Renal cortex interstitium (tissue), 11 donors: ENCODE data around the gene CPM. TPM values are rescaled to one million over a fixed set of nuclear protein-coding genes. Genes with fewer than 3 reads are reported as not detected.
A peak's percentile ranks its signal among the peaks of the same experiment; 100 is the strongest.

ENCODE experiments used
- DNase-seq, 11 donors: peaks; one replicate each; pipeline ENCODE4 v3.0.0-alpha.2; 2013; ENCODE audit warnings: low read depth in 9 of 11, low spot score in 4 of 11; ENCODE audit errors: extremely low read depth in 1 of 11
- polyA plus RNA-seq, 3 donors: library from polyadenylated mRNA; unstranded; fragments of 120-200 nt; gene quantifications; one replicate each; pipeline ENCODE4 v1.2.1, GENCODE V29; 2013; ENCODE audit not compliant: insufficient read length in 3 of 3

The CPM gene
- polyA plus RNA-seq, 3 donors: 23.3 to 35.6 (median 30.9) TPM

DNA sequence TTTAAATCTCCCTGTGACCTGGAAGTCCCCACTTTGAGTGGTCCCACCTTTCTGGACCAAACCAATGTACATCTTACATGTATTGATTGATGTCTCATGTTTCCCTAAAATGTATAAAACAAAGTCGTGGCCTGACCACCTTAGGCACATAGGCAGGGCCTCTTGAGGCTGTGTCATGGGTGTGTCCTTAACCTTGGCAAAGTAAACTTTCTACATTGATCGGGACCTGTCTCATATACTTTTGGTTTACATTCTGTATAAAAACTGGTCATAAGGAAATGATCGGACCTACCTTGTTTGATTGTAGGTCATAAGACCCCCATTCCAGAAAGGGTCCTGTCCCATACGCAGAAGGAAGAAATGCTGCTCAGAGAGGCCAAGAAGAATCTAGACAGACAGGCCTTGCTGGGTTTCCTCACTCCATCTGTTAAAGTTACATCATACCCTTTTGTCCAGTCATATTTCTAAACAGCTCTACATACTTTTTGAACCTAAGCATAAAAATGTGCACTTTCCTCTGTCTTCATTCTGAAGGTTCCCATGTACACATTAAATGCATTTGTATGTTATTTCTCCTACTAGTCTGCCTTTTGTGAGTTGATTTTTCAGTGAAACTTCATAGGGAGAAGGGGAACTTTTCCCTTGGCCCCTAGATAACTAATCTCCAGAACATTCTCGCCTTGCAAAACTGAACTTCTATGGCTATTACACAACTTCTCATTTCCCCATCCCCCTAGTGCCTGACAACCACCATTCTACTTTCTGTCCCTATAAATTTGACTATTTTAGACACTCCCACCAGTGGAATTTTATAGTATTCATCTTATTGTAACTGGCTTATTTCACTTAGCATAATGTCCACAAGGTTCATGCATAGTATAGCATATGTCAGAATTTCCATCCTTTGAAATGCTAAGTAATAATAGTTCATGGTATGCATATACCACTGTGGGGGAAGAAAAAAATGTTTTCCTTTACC is 30.2 kb upstream of the CPM start:
- no peak for DNase-seq

- no peak for DNase-seq
These were observed 27.0 kb upstream of the CPM start for GRCh38 chr12:68959891-68960464.

DNA sequence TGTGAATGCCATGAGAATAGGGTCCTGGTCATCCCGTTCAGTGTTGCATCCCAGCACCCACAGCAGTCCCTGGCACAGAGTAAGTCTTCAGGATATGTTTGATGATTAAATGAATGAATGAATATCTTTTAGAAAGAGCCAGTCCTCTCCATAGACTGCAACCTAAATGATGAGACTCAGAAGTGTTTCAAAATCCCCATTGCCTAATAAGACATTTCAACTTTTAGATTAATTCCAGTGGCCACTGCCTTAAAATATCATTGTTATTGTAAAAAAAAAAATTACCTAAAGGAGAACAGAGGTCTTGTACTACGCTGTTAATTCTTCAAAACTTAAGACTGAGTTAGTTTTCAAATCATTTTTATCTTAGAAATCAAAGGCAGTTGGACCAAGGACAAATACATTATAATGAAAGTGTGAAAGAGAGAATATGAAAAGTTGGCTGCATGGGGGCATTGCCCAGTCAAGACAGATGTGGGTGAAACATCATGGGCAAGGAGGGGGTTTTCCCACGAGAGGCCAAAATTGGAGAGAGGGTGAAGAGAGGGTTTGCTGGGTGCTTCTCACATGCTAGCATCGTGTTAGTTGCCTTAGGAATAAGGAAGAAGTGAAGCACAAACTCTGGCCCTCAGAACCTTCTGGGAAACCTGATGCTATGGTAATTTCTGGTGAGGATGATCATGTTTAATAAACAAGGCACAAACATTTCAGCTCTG is 26.3 kb upstream of the CPM start:
- DNase-seq: no peak

- no peak for DNase-seq
These were observed 25.4 kb upstream of the CPM start for GRCh38 chr12:68958322-68958721.

DNA sequence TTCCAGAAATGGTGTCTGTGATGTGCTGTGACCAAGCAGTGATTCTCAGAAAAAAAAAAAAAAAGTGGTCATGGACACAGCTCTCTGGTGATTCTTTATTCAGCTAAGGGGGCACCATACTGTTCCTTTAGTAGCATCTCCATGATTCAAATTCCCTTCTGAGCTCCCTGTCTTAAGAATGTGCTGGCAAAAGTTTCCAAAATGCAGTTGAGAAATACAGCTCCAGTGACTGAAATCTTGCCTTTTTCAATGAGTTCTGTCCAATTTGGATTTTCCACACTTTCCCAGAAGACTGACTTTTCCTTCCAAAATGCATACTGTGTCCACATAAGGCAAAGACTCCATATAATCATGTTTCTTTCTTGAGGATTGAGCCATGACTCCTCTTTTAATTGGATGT is 24.3 kb upstream of the CPM start:
- no peak for DNase-seq

DNA sequence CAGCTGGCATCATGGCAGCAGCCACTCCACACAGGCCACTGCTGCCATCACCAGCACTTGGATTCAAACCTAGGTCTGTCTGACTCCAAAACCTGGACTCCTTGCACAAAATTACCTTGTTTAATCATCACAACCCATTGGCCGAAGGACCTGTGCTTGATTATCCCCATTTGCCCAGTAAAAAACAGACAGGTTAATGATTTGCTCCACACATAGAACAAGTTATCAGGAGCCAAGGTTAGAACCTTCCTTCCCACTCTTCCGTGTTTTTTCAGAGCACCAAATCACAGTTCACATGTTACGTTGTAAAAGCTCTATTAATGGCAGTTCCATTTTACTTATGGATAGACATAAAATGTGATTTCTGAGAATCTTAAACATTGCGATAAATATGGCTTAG is 23.5 kb upstream of the CPM start:
- DNase-seq: no peak

- no peak for DNase-seq
These were observed 21.8 kb upstream of the CPM start for GRCh38 chr12:68954811-68955210.

DNA sequence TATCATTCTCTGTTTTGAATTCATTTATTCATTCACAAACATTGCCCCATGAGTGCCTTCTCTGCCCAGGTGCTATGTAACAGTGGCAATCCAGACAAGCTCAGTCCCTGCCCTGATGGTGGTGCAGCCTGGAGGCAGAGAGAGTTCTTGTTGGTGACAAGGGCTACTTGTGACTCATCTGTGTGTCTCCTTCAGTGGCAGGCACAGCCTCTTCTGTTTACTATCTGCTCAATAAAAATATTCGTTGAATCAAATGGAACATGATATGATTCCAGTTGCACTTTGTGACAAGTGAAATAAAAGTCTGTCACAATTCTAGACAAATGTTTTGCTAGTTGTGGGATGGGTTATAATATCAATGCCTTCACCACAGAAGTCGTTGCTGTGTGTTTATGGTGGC is 20.6 kb upstream of the CPM start:
- no peak for DNase-seq

DNA sequence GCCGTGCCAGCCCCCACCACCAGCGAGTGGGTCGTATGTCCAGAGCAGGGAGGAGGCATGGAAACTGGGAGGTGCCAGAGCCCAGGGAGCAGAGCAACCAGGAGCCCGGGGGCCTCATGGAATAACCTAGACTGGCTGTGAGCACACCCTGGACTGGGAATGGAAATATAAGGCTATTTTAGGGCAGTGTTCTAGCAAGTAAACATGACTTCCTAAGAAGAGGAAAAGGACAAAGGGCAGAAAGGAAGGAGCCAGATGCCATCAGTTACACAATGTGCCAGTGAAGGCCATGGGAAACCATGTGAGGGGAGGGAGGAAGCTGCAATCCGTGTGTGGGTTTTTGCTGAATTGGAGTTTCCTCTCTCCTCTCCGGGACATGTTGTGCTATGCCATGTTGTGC is 18.7 kb upstream of the CPM start:
- no peak for DNase-seq

DNA sequence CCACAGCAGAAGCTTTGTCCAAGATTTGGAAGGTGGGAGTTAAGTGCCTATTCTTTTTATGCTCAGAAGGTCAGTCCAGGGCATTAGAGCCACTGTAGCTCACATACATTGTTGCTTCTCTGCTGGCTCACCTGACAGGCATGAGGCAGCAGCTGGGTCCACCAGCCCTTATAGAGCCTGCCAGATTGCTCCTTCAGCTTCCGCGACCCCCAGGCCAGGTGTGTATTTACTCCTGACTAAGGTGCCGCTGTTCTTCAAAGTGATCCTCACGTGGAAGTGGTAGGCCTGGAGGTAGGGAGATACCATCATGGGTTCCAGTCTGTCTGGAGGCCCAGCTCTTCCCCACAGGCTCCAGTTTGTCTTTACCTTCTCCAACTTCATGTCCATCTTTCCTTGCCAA is 17.5 kb upstream of the CPM start:
- no peak for DNase-seq

DNA sequence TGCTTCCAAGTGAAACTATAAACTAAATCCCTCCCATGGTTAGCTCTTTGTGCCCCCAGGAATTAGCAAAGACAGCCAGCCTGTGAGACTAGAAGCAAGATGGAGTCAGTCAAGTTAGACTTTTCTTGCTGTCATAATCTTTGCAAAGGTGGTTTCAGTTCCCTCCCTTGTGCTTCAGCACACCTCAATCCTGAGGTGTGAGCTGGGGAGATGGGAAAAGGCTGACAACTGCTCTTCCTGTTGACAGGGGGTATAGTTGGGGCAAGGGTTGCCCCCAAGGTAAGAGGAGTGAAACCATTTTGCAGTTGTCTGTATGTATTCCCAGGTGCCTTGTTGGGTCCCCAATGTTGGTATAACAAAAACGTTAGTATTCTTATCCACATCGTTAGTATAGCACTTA is 12.3 kb upstream of the CPM start:
- DNase-seq: no peak

- no peak for DNase-seq
These were observed 11.5 kb upstream of the CPM start for GRCh38 chr12:68944296-68945076.

DNA sequence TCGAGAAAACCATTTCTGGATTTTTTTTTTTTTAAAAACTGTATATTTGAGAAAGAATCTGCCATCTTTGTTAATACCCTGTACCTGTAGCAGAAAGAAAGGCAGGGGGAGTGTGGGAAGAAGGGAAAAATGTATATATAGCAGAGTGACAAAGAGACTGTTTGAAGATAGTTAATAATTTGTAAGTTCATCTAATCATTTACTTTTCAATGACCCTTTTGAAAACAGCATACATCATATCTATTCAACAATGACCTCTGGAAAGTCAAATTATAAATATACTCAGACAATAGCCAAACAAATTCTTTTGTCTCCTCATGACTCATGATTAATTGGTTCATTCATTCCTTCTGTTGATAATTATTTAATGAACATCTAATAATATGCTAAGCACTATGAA is 10.9 kb upstream of the CPM start:
- peak in 1 of 11 donors; percentile 18 for DNase-seq

DNA sequence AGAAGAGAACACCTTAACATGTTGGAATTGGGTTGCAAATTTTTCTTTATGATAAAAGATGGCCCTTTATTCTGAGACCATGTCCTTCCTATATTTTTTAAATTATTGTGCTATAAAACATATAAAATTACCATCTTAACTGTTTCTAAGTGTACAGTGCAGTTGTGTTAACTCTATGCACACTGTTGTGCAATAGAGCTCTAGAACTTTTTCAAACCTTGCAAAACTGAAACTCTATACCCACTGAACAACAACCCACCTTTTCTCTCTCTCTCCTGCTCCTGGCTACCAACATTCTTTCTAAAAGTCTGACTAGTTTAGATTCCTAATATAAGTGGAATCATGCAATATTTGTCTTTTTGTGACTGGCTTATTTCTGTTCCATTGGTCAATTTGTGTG is 7.8 kb upstream of the CPM start:
- no peak for DNase-seq

DNA sequence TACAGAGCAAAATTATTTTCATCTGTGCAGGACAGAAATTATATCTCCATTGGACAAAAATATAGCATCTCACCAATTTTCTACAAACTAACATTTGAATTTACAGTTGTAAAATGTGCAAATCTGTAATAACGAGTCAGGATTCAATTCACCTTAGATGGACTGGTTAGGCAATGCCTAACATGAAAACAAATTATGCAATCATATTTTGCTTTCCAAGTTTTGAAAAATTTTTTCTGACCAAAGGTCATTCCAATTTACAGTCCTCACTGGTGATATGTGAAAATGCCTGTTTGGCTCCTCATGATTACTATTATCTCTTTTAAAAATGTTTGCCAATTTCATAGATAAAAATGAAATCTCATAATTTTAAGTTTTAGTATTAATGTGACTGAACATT is 6.5 kb upstream of the CPM start:
- DNase-seq: no peak

- no peak for DNase-seq
These were observed 1.4 kb upstream of the CPM start for GRCh38 chr12:68934392-68934791.

DNA sequence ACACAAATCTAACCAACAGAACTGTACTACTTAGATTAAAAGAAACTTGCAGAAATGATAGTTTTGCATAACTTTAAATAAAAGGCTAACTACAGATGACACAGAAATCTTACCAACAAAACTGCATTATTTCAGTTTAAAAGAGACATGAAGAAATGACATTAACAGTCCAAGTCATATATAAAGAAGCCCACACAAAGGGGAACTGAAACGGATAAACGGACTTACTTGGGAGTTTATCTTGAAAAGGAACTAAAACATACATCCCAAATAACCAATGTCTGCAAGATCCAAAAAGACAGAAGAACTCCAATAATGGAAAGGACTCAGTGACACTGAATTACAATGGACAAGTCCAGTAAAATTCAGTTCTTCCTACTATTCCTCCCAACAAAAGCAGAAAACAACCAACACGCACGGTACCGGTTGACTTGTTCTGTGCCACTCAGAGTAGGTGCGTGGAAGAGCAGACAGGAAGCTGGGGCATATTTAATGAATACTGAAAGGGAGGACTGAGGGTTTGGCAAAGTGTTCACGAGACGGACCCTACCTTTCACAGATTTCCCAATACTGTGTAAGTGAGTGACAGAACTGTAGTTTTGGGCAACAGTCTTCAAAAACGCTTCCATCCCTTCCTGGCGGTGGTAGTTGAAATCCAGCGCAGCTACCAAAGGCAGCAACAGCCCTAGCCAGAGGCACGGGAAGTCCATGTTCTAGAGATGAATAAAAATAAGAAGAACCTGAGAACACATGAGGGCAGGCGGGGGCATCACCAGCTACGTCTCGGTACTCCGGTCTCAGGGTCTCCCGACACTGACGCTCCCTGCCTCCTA is 627 bp downstream of the CPM start:
- DNase-seq: peak in 2 of 11 donors; percentile 8 to 27

- no peak for DNase-seq
These were observed 2.8 kb downstream of the CPM start for GRCh38 chr12:68930178-68930577.
